Sigmoid colon (tissue), 4 donors: ENCODE results near the gene EEF1A1.

Experiments
- EP300 ChIP-seq, 4 donors: sonication (generic); formaldehyde crosslinking; IDR thresholded peaks; one replicate each; pipeline ENCODE4 v1.6.1; 2017; ENCODE audit warnings: antibody characterized with exemption in 4 of 4
- POLR2A ChIP-seq, 2 donors: fragments of 450-650 bp; IDR thresholded peaks; one replicate each; pipeline ENCODE4 v1.6.1; 2016; ENCODE audit warnings: antibody characterized with exemption in 2 of 2, mild to moderate bottlenecking in 2 of 2, moderate library complexity in 2 of 2
- POLR2AphosphoS5 ChIP-seq, 4 donors: sonication (generic); formaldehyde crosslinking; IDR thresholded peaks; one replicate each; pipeline ENCODE4 v1.6.1; 2017; ENCODE audit warnings: antibody characterized with exemption in 4 of 4
- TF ChIP-seq, protein P1 (sequence below), 4 experiments: fragments of 450-650 bp in 3 of 4; fragments of 200-600 bp in 1 of 4; IDR thresholded peaks; one replicate each; pipeline ENCODE4 v1.5.1; 2016 to 2019; ENCODE audit warnings: antibody characterized with exemption in 4 of 4, mild to moderate bottlenecking in 3 of 4, moderate library complexity in 2 of 4

GRCh38 chr6:73511796-73512195 lies 9.0 kb downstream of the EEF1A1 start:
- TF ChIP-seq POLR2AphosphoS5 (IDR thresholded peaks at IDR 0.05) (no peak), EP300 (IDR thresholded peaks at IDR 0.05) (no peak), POLR2A (IDR thresholded peaks at IDR 0.05) (no peak)
- TF ChIP-seq, protein P1, sequence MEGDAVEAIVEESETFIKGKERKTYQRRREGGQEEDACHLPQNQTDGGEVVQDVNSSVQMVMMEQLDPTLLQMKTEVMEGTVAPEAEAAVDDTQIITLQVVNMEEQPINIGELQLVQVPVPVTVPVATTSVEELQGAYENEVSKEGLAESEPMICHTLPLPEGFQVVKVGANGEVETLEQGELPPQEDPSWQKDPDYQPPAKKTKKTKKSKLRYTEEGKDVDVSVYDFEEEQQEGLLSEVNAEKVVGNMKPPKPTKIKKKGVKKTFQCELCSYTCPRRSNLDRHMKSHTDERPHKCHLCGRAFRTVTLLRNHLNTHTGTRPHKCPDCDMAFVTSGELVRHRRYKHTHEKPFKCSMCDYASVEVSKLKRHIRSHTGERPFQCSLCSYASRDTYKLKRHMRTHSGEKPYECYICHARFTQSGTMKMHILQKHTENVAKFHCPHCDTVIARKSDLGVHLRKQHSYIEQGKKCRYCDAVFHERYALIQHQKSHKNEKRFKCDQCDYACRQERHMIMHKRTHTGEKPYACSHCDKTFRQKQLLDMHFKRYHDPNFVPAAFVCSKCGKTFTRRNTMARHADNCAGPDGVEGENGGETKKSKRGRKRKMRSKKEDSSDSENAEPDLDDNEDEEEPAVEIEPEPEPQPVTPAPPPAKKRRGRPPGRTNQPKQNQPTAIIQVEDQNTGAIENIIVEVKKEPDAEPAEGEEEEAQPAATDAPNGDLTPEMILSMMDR (IDR thresholded peaks at IDR 0.05): no peak
